DOHH2 (cell line): ENCODE data around the gene C1QTNF6.

Source experiments
- H3F3A ChIP-seq: fragments of 200-600 bp; sonication (generic), shearing (Covaris generic); 2 replicates; pipeline ENCODE4 v1.6.0; 2016; ENCODE audit warnings: antibody characterized with exemption, mild to moderate bottlenecking; ENCODE audit not compliant: control insufficient read depth, insufficient read depth
- H3K27ac ChIP-seq: fragments of 200-600 bp; sonication (generic); 2 replicates; pipeline ENCODE4 v1.5.1; 2014; ENCODE audit warnings: low read depth, mild to moderate bottlenecking, low read length, moderate library complexity
- H3K27me3 ChIP-seq: fragments of 200-600 bp; sonication (generic); 2 replicates; pipeline ENCODE4 v1.6.1; 2014; ENCODE audit warnings: mild to moderate bottlenecking, low read length, mixed read lengths; ENCODE audit not compliant: control insufficient read depth
- H3K36me3 ChIP-seq: fragments of 200-600 bp; sonication (generic); 2 replicates; pipeline ENCODE4 v1.6.1; 2014; ENCODE audit warnings: mild to moderate bottlenecking, low read length, moderate library complexity, mixed read lengths; ENCODE audit not compliant: control insufficient read depth
- H3K4me1 ChIP-seq: fragments of 200-600 bp; sonication (generic); 2 replicates; pipeline ENCODE4 v1.6.1; 2014; ENCODE audit warnings: mild to moderate bottlenecking, low read length, mixed read lengths; ENCODE audit not compliant: control insufficient read depth
- H3K4me2 ChIP-seq: fragments of 200-600 bp; sonication (generic); 2 replicates; pipeline ENCODE4 v1.6.0; 2014; ENCODE audit warnings: mild to moderate bottlenecking, low read length, moderate library complexity
- H3K4me3 ChIP-seq: fragments of 200-600 bp; sonication (generic); 2 replicates; pipeline ENCODE4 v1.5.1; 2014; ENCODE audit warnings: mild to moderate bottlenecking, low read length, mixed read lengths
- H3K79me2 ChIP-seq: fragments of 200-600 bp; sonication (generic); 2 replicates; pipeline ENCODE4 v1.6.1; 2014; ENCODE audit warnings: mild to moderate bottlenecking, low read length, mixed read lengths; ENCODE audit not compliant: control insufficient read depth
- H3K9me2 ChIP-seq: fragments of 200-600 bp; sonication (generic); replicated peaks from 2 replicates; pipeline ENCODE4 v1.6.1; 2014; ENCODE audit warnings: mild to moderate bottlenecking, low read length, mixed read lengths; ENCODE audit not compliant: control insufficient read depth
- H3K9me3 ChIP-seq: fragments of 200-600 bp; sonication (generic); 2 replicates; pipeline ENCODE4 v1.6.1; 2014; ENCODE audit warnings: antibody characterized with exemption, low read length, mixed read lengths; ENCODE audit not compliant: control insufficient read depth, insufficient read depth
- H4K20me1 ChIP-seq: fragments of 200-600 bp; sonication (generic); 2 replicates; pipeline ENCODE4 v1.6.0; 2014; ENCODE audit warnings: low read depth, mild to moderate bottlenecking, antibody characterized with exemption, low read length, moderate library complexity; ENCODE audit not compliant: control insufficient read depth, insufficient read depth
- EZH2phosphoT487 ChIP-seq: fragments of 200-600 bp; sonication (generic); IDR thresholded peaks from 2 replicates; pipeline ENCODE4 v1.6.1; 2017; ENCODE audit warnings: borderline replicate concordance, mild to moderate bottlenecking, antibody characterized with exemption, low read length, moderate library complexity, mixed read lengths
- TF ChIP-seq, protein P1 (sequence below): fragments of 200-600 bp; sonication (generic); IDR thresholded peaks from one replicate; pipeline ENCODE4 v1.5.1; 2014; ENCODE audit warnings: antibody characterized with exemption, mild to moderate bottlenecking, low read depth, low read length; ENCODE audit not compliant: poor library complexity, severe bottlenecking

Gene C1QTNF6

DNA sequence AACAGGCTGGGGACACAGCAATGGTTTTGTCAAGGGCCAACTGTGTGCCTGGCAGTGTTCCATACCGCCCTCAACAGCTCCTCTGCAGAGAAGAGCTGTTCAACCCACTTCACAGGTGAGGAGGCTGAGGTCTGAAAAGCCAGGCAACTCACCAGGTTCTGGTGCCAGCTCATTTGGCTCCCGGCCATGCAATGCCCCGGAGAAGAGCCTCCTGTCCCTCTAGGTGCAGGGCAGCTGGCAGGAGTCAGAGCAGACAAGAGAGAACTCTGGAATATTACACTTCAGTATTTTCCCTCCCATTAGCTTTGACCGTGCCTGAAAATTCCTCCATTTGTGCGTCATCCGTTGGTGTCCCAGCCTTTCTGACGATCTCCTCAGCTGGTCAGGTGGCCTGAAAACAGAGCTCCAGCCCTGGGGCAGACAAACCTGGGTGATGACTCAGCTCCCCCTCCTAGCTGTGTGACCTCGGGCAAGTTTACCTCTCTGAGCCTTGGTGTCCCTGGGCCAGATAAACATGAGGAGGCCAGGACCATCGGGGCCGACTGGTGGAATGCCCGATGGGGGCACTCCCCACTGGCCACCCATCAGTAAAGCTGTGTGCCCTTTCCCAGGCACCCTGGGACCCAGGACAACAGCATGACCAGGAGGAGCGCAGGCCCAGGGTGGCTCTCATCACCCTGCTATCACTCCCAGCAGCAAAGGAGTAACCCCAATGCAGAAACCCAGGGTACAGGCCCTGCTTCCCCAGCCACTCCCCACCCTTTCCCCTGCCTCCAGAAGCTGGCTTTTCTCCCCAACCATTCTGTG, 9.6 kb upstream of the C1QTNF6 start:
- H3K36me3 ChIP-seq: no peaks in the 10 kb centered on the region
- H3K27ac ChIP-seq: no peak overlapping the region
- no peaks in the 10 kb centered on the region for H3K9me3 ChIP-seq
- H3K27me3 ChIP-seq: no peaks in the 10 kb centered on the region
- peaks cover 24% of the 10 kb centered on the region for H3K4me1 ChIP-seq
- H3K4me2 ChIP-seq: peak overlapping the region; percentile 98
- 0 out of 2 replicates have a peak, but pooled peaks cover 3% of the 10 kb centered on the region for H3K79me2 ChIP-seq
- no peaks in the 10 kb centered on the region; the same call in 1 of the 2 replicates for H3F3A ChIP-seq
- peak overlapping the region; percentile 89; the same call in 1 of the 2 replicates for H3K4me3 ChIP-seq
- H3K9me2 ChIP-seq: no peaks in the 10 kb centered on the region
- H4K20me1 ChIP-seq: no peaks in the 10 kb centered on the region
- no peak for TF ChIP-seq EZH2phosphoT487
- TF ChIP-seq, protein P1, sequence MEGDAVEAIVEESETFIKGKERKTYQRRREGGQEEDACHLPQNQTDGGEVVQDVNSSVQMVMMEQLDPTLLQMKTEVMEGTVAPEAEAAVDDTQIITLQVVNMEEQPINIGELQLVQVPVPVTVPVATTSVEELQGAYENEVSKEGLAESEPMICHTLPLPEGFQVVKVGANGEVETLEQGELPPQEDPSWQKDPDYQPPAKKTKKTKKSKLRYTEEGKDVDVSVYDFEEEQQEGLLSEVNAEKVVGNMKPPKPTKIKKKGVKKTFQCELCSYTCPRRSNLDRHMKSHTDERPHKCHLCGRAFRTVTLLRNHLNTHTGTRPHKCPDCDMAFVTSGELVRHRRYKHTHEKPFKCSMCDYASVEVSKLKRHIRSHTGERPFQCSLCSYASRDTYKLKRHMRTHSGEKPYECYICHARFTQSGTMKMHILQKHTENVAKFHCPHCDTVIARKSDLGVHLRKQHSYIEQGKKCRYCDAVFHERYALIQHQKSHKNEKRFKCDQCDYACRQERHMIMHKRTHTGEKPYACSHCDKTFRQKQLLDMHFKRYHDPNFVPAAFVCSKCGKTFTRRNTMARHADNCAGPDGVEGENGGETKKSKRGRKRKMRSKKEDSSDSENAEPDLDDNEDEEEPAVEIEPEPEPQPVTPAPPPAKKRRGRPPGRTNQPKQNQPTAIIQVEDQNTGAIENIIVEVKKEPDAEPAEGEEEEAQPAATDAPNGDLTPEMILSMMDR: no peak

DNA sequence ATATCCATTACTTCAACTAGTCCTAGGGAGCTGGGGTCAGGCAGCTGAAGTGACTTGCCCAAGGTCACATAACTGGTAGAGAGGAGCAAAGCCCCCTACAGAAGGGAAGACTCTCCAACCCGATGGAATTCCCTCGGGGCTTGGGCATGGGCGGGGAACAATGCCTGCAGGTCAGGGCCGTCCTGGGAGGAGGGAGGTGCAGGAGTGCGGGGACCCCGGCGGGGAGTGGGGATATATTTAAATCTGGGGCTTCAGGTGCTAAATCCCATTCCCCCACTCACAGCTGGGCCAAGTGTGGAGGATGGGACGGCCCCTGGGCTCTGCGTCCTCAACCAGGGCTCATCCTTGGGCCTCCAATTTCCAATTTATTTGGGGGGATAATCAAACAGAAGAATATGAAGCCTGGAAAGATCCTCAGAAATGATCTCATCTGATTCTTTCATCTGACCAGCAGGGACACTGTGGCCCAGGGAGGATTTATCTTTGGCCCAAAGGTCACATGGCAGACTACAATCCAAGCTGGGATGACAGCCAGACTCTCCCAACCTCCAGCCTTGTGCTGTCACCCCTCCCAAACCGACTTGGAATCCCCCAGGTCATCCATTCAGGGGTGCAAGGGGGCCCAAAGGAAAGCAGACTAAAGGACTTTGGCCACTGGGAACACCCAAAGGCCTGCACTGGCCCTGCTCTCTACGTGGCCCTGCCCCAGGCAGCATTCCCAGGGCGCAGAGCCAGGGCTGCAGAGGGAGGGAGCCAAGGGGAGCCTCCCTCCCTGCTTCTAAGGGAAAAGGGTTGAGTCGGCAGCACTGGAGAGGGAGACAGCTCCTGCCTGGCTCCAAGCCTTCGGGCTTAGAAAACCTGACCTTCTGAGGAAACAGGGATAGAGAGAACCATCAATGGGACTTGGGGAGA, 8.7 kb upstream of the C1QTNF6 start:
- Histone ChIP-seq H3K36me3 (no peaks in the 10 kb centered on the region), H3K27ac (no peak overlapping the region), H3K4me1 (peaks cover 24% of the 10 kb centered on the region), H3K9me3 (no peaks in the 10 kb centered on the region), H3K9me2 (no peaks in the 10 kb centered on the region), H3K4me3 (no peak overlapping the region), H4K20me1 (no peaks in the 10 kb centered on the region), H3K27me3 (0 out of 2 replicates have a peak, but pooled peaks cover 4% of the 10 kb centered on the region), H3K79me2 (0 out of 2 replicates have a peak, but pooled peaks cover 3% of the 10 kb centered on the region), H3K4me2 (no peak overlapping the region), H3F3A (no peaks in the 10 kb centered on the region; the same call in 1 of the 2 replicates)
- no peak for TF ChIP-seq EZH2phosphoT487

DNA sequence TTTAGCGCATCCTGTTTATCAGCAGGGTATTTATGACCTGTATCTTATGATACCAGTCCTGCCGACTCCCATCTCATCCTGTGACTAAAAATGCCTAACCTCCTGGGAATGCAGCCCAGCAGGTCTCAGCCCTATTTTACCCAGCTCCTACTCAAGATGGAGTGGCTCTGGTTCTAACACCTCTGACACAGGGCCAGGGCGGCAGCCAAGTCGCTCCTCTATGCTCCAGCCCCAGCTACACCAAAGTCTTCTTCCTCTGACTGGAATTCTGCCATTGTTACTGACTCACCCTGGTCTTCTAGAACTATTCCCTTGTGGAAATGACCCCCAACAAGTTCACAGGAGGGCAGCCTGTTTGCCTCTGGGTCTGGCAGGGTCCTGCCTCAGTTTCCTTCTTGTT, 7.9 kb upstream of the C1QTNF6 start:
- 0 out of 2 replicates have a peak, but pooled peaks cover 3% of the 10 kb centered on the region for H3K79me2 ChIP-seq
- no peaks in the 10 kb centered on the region for H3K9me3 ChIP-seq
- H3K27me3 ChIP-seq: peaks cover 4% of the 10 kb centered on the region; the same call in 1 of the 2 replicates
- TF ChIP-seq, protein P1: no peak
- TF ChIP-seq EZH2phosphoT487: no peak
- no peaks in the 10 kb centered on the region for H4K20me1 ChIP-seq
- H3F3A ChIP-seq: no peaks in the 10 kb centered on the region; the same call in 1 of the 2 replicates
- H3K27ac ChIP-seq: no peak overlapping the region
- no peaks in the 10 kb centered on the region for H3K36me3 ChIP-seq
- H3K4me1 ChIP-seq: peaks cover 24% of the 10 kb centered on the region
- no peak overlapping the region for H3K4me2 ChIP-seq
- no peaks in the 10 kb centered on the region for H3K9me2 ChIP-seq
- H3K4me3 ChIP-seq: no peak overlapping the region
